ENCODE results near the gene SLC44A2. TPM values are rescaled to one million over a fixed set of nuclear protein-coding genes. Genes with fewer than 3 reads are reported as not detected.

Gene SLC44A2
- total and polyA plus RNA-seq, 2 donors from 2014 or later: 150 to 345 TPM

GRCh38 chr19:10618846-10619245, 6.5 kb upstream of the SLC44A2 start:
- Histone ChIP-seq H3K27ac (ENCODE audit: low read depth in 2 of 2, low read length in 2 of 2) (no peak overlapping the region), H3K27me3 (ENCODE audit: control insufficient read depth, insufficient read depth, low read length) (no peaks in the 10 kb centered on the region), H3K9ac (ENCODE audit: low read length in 3 of 3) (no peak overlapping the region), H3K4me3 (ENCODE audit: low read length in 3 of 3) (no peak overlapping the region), H3K4me1 (ENCODE audit: control insufficient read depth in 2 of 3, insufficient read depth in 2 of 3, low read depth in 1 of 3, low read length in 3 of 3) (peaks cover 0 to 8% (median 0%) of the 10 kb centered on the region in 3 donors), H3K9me3 (ENCODE audit: control insufficient read depth in 2 of 3, insufficient read depth in 1 of 3, low read length in 3 of 3) (no peaks in the 10 kb centered on the region), H3K36me3 (ENCODE audit: control insufficient read depth in 2 of 3, insufficient read depth in 3 of 3, low read length in 3 of 3) (no peaks in the 10 kb centered on the region)
- no peak for FAIRE-seq
- no peak for TF ChIP-seq CTCF (IDR thresholded peaks at IDR 0.05; ENCODE audit: borderline replicate concordance, extremely low read depth, insufficient read depth)
- DNase-seq: no peak
- intact Hi-C loops (cut with DNase I): no loop called here

- Histone ChIP-seq H3K27me3 (ENCODE audit: control insufficient read depth, insufficient read depth, low read length) (no peaks in the 10 kb centered on the region), H3K4me3 (ENCODE audit: low read length in 3 of 3) (no peak overlapping the region), H3K9me3 (ENCODE audit: control insufficient read depth in 2 of 3, insufficient read depth in 1 of 3, low read length in 3 of 3) (no peaks in the 10 kb centered on the region), H3K36me3 (ENCODE audit: control insufficient read depth in 2 of 3, insufficient read depth in 3 of 3, low read length in 3 of 3) (no peaks in the 10 kb centered on the region), H3K4me1 (ENCODE audit: control insufficient read depth in 2 of 3, insufficient read depth in 2 of 3, low read depth in 1 of 3, low read length in 3 of 3) (peaks cover 0 to 8% (median 0%) of the 10 kb centered on the region in 3 donors), H3K9ac (ENCODE audit: low read length in 3 of 3) (no peak overlapping the region), H3K27ac (ENCODE audit: low read depth in 2 of 2, low read length in 2 of 2) (no peak overlapping the region)
- no peak for TF ChIP-seq CTCF (IDR thresholded peaks at IDR 0.05; ENCODE audit: borderline replicate concordance, extremely low read depth, insufficient read depth)
- no peak for DNase-seq
- no peak for FAIRE-seq
- intact Hi-C loops (cut with DNase I): no loop called here
Measured at GRCh38 chr19:10620786-10621185, 4.6 kb upstream of the SLC44A2 start.

- Histone ChIP-seq H3K4me3 (ENCODE audit: low read length in 3 of 3) (no peak overlapping the region), H3K36me3 (ENCODE audit: control insufficient read depth in 2 of 3, insufficient read depth in 3 of 3, low read length in 3 of 3) (no peaks in the 10 kb centered on the region), H3K9ac (ENCODE audit: low read length in 3 of 3) (no peak overlapping the region), H3K4me1 (ENCODE audit: control insufficient read depth in 2 of 3, insufficient read depth in 2 of 3, low read depth in 1 of 3, low read length in 3 of 3) (peaks cover 0 to 7% (median 0%) of the 10 kb centered on the region in 3 donors), H3K27me3 (ENCODE audit: control insufficient read depth, insufficient read depth, low read length) (no peaks in the 10 kb centered on the region), H3K9me3 (ENCODE audit: control insufficient read depth in 2 of 3, insufficient read depth in 1 of 3, low read length in 3 of 3) (no peaks in the 10 kb centered on the region), H3K27ac (ENCODE audit: low read depth in 2 of 2, low read length in 2 of 2) (no peak overlapping the region)
- TF ChIP-seq CTCF (IDR thresholded peaks at IDR 0.05; ENCODE audit: borderline replicate concordance, extremely low read depth, insufficient read depth): no peak
- intact Hi-C loops (cut with DNase I): no loop called here
- DNase-seq (no peak), FAIRE-seq (no peak)
Measured at GRCh38 chr19:10621966-10622365, 3.4 kb upstream of the SLC44A2 start.

GRCh38 chr19:10624585-10624984, 768 bp upstream of the SLC44A2 start:
- intact Hi-C loops (cut with DNase I): no loop called here
- peak overlapping the region in 2 of 3 donors; percentile 61 to 72 for H3K4me3 ChIP-seq (ENCODE audit: low read length in 3 of 3)
- H3K4me1 ChIP-seq (ENCODE audit: control insufficient read depth in 2 of 3, insufficient read depth in 2 of 3, low read depth in 1 of 3, low read length in 3 of 3): peaks cover 0 to 8% (median 0%) of the 10 kb centered on the region in 3 donors
- H3K27me3 ChIP-seq (ENCODE audit: control insufficient read depth, insufficient read depth, low read length): no peaks in the 10 kb centered on the region
- H3K36me3 ChIP-seq (ENCODE audit: control insufficient read depth in 2 of 3, insufficient read depth in 3 of 3, low read length in 3 of 3): peaks cover 5 to 8% (median 7%) of the 10 kb centered on the region in 3 donors
- TF ChIP-seq CTCF (IDR thresholded peaks at IDR 0.05; ENCODE audit: borderline replicate concordance, extremely low read depth, insufficient read depth): no peak
- H3K9ac ChIP-seq (ENCODE audit: low read length in 3 of 3): no peak overlapping the region
- peak overlapping the region; percentile 29 to 83 for H3K27ac ChIP-seq (ENCODE audit: low read depth in 2 of 2, low read length in 2 of 2)
- DNase-seq (no peak), FAIRE-seq (no peak)
- H3K9me3 ChIP-seq (ENCODE audit: control insufficient read depth in 2 of 3, insufficient read depth in 1 of 3, low read length in 3 of 3): no peaks in the 10 kb centered on the region

All from kidney (tissue), 14 donors.